ENCODE data around the gene MVP.

- TF ChIP-seq EZH2 (IDR thresholded peaks at IDR 0.05; ENCODE audit: borderline replicate concordance, insufficient read depth, low read depth, low read length, poor library complexity, severe bottlenecking), result no peak
- no peak for TF ChIP-seq CTCF (IDR thresholded peaks at IDR 0.05)
Measured at GRCh38 chr16:29894352-29894751, 74.1 kb downstream of the MVP start.

Measured in B cell (primary cell).